ENCODE measurements around the gene TEAD1. TPM values are rescaled to one million over a fixed set of nuclear protein-coding genes. Genes with fewer than 3 reads are reported as not detected.

TEAD1 gene
- total and polyA plus RNA-seq, 2 donors (not counting 1 experiment from before 2014, with no cell fraction given): 88.6 to 121 TPM

DNA sequence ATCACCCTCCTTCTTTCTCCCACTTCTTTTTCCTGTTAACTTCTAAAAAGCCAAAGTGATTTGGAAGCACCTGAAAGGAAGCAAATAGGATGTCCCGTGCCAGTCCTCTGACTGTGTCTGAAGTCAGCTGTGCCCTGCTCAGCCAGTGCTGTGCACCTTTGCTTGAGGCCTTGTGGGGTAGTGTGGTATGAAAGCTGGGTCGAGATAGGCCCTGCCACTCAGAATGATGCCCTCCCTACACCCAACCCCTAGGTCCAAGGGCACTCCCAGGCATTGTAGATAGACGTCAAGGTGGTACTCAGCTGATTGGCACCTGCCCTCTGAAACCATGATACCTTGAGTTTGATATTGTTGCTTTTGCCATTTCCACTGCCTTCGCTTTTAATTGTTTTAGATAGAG lies 251.3 kb downstream of the TEAD1 start:
- H4K20me1 ChIP-seq (ENCODE audit: control insufficient read depth, extremely low read depth, insufficient read depth, low read length): no peaks in the 10 kb centered on the region
- H3K27me3 ChIP-seq (ENCODE audit: control insufficient read depth, insufficient read depth, low read length): no peaks in the 10 kb centered on the region

GRCh38 chr11:12927221-12927620 lies 253.0 kb downstream of the TEAD1 start:
- Histone ChIP-seq H3K9ac (ENCODE audit: insufficient read depth, low read length) (no peak overlapping the region), H3K4me2 (ENCODE audit: extremely low read depth, insufficient read depth, low read length) (no peak overlapping the region), H4K20me1 (ENCODE audit: control insufficient read depth, extremely low read depth, insufficient read depth, low read length) (no peaks in the 10 kb centered on the region), H3K27ac (ENCODE audit: insufficient read depth, low read length) (no peak overlapping the region), H3K9me3 (ENCODE audit: control insufficient read depth, insufficient read depth, low read depth, low read length) (no peaks in the 10 kb centered on the region), H3K4me3 (replicated peaks in 1 of 4; ENCODE audit: control extremely low read depth in 1 of 4, insufficient read depth in 1 of 4, low read depth in 3 of 4, low read length in 4 of 4) (no peak overlapping the region), H3K27me3 (ENCODE audit: control insufficient read depth, insufficient read depth, low read length) (no peaks in the 10 kb centered on the region), H3K4me1 (ENCODE audit: control insufficient read depth, extremely low read depth, insufficient read depth, low read length) (no peaks in the 10 kb centered on the region), H3K36me3 (ENCODE audit: control insufficient read depth, insufficient read depth, low read length) (peaks cover 8% of the 10 kb centered on the region), H3K79me2 (ENCODE audit: control insufficient read depth, insufficient read depth, low read length) (no peaks in the 10 kb centered on the region), H2AFZ (ENCODE audit: low read length) (no peak overlapping the region)
- DNase-seq (ENCODE audit: low read depth in 2 of 2): no peak
- TF ChIP-seq EZH2 (IDR thresholded peaks at IDR 0.05; ENCODE audit: low read length, missing control alignments) (no peak), CTCF (conservative IDR thresholded peaks at IDR 0.05 in 1 of 2, IDR thresholded peaks at IDR 0.05 in 1 of 2; ENCODE audit: low read depth in 1 of 2, low read length in 2 of 2) (no peak)

More for the DNA sequence above, 251.3 kb downstream of the TEAD1 start:
- Histone ChIP-seq H3K4me2 (ENCODE audit: extremely low read depth, insufficient read depth, low read length) (no peak overlapping the region), H2AFZ (ENCODE audit: low read length) (no peak overlapping the region), H3K36me3 (ENCODE audit: control insufficient read depth, insufficient read depth, low read length) (peaks cover 5% of the 10 kb centered on the region), H3K9ac (ENCODE audit: insufficient read depth, low read length) (no peak overlapping the region), H3K4me1 (ENCODE audit: control insufficient read depth, extremely low read depth, insufficient read depth, low read length) (no peaks in the 10 kb centered on the region), H3K4me3 (replicated peaks in 1 of 4; ENCODE audit: control extremely low read depth in 1 of 4, insufficient read depth in 1 of 4, low read depth in 3 of 4, low read length in 4 of 4) (no peak overlapping the region), H3K79me2 (ENCODE audit: control insufficient read depth, insufficient read depth, low read length) (no peaks in the 10 kb centered on the region), H3K27ac (ENCODE audit: insufficient read depth, low read length) (no peak overlapping the region), H3K9me3 (ENCODE audit: control insufficient read depth, insufficient read depth, low read depth, low read length) (no peaks in the 10 kb centered on the region)
- no peak for TF ChIP-seq EZH2 (IDR thresholded peaks at IDR 0.05; ENCODE audit: low read length, missing control alignments)
- no peak for TF ChIP-seq CTCF (conservative IDR thresholded peaks at IDR 0.05 in 1 of 2, IDR thresholded peaks at IDR 0.05 in 1 of 2; ENCODE audit: low read depth in 1 of 2, low read length in 2 of 2)
- DNase-seq (ENCODE audit: low read depth in 2 of 2): no peak

DNA sequence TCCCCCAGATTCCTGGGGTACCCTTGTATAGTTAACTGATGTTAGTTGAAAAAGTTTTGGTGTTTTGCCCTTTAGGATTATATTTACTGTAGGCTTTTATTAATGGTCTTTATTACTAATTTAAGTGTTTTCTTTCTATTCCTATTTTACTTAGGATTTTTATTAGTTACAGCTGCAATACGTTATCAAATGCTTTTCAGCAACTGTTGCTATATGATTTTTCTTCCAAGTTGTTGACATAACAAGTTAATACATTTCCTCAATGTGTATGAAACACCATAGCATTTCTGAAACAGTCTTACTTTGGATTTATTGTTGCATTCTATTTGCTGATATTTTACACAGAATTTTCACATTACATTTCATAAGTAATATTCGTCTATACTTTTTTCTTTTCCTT lies 253.7 kb downstream of the TEAD1 start:
- DNase-seq (ENCODE audit: low read depth in 2 of 2): no peak
- Histone ChIP-seq H4K20me1 (ENCODE audit: control insufficient read depth, extremely low read depth, insufficient read depth, low read length) (no peaks in the 10 kb centered on the region), H3K4me3 (replicated peaks in 1 of 4; ENCODE audit: control extremely low read depth in 1 of 4, insufficient read depth in 1 of 4, low read depth in 3 of 4, low read length in 4 of 4) (no peak overlapping the region), H3K27me3 (ENCODE audit: control insufficient read depth, insufficient read depth, low read length) (no peaks in the 10 kb centered on the region), H3K36me3 (ENCODE audit: control insufficient read depth, insufficient read depth, low read length) (peaks cover 13% of the 10 kb centered on the region), H2AFZ (ENCODE audit: low read length) (no peak overlapping the region), H3K4me2 (ENCODE audit: extremely low read depth, insufficient read depth, low read length) (no peak overlapping the region), H3K27ac (ENCODE audit: insufficient read depth, low read length) (no peak overlapping the region), H3K79me2 (ENCODE audit: control insufficient read depth, insufficient read depth, low read length) (no peaks in the 10 kb centered on the region), H3K9me3 (ENCODE audit: control insufficient read depth, insufficient read depth, low read depth, low read length) (no peaks in the 10 kb centered on the region), H3K4me1 (ENCODE audit: control insufficient read depth, extremely low read depth, insufficient read depth, low read length) (no peaks in the 10 kb centered on the region), H3K9ac (ENCODE audit: insufficient read depth, low read length) (no peak overlapping the region)
- no peak for TF ChIP-seq EZH2 (IDR thresholded peaks at IDR 0.05; ENCODE audit: low read length, missing control alignments)
- TF ChIP-seq CTCF (conservative IDR thresholded peaks at IDR 0.05 in 1 of 2, IDR thresholded peaks at IDR 0.05 in 1 of 2; ENCODE audit: low read depth in 1 of 2, low read length in 2 of 2): no peak

Measured in fibroblast of lung (primary cell).